ENCODE measurements around the gene SLC11A1.

- TF ChIP-seq CTCF (IDR thresholded peaks at IDR 0.05) (no peak), EZH2 (IDR thresholded peaks at IDR 0.05; ENCODE audit: borderline replicate concordance, insufficient read depth, low read depth, low read length, poor library complexity, severe bottlenecking) (no peak)
These were observed 39.0 kb downstream of the SLC11A1 start for GRCh38 chr2:218421027-218421426.

All from B cell (primary cell).